NCI-H2171 (cell line): ENCODE data around the gene TFF3.
"Not testable (repeated sequence)": the region's sequence is repeated elsewhere in the genome, so short reads cannot be mapped to it uniquely, and the experiment has no call there.

Source experiments
- DNase-seq: peaks from one replicate; lab custom pipeline; 2025; lab: John Stamatoyannopoulos, UW

TFF3 gene

DNA sequence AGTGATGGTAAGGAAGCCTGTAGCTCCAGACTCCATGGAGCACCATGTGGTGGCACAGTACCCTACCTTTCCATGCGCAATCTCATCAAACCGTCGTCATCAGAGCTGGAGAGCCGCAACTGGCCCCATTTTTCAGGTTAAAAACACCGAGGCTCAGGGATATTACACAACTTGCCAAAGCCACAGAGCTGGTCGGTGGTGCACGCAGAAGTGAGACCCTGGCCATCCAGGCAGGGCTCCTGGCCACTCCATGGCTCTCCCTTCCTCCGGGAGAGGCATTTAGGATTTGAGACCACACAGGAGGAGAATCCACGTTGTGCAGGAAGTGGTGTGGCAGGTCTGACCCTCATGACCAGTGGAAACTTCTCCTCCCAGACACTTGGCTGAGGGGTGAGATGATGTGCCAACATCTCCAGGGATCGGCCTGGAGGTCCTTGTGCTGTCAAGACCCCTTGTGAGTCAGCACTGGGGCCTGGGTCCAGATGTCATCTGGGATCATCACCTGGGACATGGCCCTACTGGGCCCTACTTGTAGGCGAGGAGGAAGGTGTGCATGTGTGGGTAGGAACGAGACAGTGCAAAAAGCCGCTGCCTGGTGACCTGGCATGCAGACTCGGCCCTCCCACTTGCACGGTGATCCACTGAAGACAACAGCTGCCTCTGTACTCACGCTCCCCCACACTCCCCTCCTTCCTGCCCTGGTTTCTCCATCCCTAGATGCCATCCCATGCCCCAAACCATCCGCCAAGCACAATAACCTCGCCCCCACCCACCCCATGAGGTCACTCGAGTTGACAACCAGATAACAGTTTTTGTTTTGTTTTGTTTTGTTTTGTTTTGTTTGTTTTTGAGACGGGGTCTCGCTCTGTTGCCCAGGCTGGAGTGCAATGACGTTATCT lies 10.4 kb downstream of the TFF3 start:
- DNase-seq = no peak

DNA sequence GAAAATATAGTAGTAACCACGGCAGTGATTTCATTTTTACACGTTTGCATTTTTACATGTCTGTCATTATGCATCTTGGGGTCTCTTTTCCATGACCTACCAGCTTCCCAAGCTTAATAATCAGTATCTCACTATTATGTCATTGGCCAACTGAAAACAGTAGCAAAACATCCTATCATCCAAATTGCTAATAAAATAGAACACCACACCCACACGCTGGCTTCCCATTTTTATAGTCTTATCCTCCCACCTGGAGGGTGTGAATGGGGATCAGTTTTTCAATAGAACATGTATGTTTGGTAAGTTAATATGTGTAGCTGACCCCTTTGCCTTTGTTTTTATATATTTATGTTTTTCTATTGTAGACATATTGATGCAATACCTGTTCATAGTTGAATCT lies 11.8 kb downstream of the TFF3 start:
- no peak for DNase-seq

DNA sequence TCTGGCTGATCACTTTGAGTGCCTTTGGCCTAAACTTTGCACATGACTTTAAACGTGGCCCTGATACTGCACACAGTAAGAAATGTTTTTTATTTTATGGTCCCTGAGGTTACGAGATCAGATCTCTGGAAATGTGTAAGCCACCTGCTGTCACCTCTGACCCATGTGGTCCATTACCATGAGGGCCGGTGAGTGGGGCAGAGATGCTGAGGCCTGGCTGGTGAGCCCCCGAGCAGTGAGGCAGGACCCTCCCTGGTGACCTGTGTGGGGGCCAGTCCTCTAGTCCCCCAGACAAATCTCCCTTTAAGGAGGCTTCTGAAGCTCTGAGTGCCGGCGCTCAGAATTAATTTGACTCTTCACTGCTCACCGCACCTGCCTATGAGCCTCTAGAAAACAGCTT lies 12.4 kb downstream of the TFF3 start:
- peak; percentile 9 for DNase-seq

DNA sequence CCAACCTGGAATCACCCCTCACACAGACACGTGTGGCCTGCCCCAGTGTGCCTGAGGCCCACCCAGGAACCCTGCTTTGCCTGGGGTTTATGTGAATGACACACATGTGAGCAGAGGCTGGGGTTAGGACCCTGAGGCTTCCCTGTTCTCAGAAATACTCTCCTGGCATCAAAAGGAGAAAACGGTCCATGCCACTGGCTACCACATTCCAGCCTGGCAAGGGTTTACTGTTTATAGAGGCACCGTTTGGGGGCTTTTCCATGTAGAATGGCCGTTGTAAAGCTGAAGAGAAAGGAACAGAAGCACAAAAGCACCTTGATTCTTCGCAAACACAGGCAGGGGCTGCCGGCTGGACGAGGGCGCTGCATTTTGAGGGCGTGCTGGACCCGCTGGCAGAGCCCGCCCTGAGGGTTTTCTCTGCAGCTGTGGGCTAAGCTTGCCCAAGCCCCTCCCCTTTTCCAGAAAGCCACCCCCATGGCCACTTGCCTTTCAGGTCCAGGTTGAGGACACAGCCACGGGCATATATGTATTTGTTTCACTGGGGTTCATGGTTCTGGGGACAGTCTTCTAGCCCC lies 13.0 kb downstream of the TFF3 start:
- DNase-seq = no peak

DNA sequence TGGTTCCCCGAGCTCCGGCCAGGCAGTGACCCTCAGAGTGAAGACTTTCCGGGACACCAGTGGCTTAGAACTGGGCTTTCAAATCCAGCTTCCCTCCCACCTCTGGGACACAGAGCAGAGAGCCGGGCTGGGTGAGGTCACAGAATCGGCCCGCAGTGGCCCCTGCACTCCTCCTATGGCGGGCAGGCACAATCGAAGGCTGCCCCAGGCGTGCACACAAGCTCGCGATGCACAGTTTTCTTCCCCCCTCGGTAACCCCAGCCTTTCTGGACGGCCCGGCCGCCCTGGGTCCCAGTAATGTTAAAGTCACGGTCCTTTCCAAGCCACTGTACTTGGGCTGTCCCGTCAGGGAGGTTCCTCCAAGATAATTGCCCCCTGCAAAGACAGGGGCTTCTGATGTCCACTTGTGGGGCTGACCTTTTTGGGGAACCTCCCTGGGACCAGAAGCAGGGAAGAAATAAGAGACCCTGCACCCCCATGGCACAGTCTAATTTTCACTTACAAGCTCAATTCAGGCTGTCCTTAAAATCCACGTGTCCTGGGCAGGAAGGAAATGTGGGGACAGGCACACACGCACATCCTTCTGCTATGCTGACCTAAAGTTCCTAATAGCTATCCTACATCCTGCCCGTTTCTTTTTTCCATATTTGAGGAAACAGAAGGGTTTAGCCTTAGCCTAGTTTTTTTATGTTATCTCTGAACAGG lies 13.7 kb downstream of the TFF3 start:
- DNase-seq = no peak

DNA sequence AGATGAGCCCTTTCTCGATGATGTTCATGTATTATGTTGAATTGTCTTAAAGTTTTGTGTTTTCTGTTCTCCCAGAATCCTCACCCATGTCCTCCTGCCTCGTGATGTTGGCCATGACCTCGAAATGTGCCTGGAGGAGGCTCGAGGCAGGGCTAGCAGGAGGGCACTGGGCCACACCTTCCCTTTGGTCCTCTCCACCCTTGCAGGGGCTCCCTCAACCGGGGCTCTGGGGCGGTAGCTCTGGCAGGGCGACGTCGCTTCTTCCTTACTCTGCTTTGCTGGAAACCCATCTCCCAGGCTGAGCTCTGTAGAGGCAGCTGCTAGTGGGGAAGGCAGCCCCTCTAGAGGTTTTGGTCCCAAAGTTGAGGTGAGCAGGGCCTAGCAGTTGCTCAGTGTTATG lies 14.3 kb downstream of the TFF3 start:
- DNase-seq = no peak

DNA sequence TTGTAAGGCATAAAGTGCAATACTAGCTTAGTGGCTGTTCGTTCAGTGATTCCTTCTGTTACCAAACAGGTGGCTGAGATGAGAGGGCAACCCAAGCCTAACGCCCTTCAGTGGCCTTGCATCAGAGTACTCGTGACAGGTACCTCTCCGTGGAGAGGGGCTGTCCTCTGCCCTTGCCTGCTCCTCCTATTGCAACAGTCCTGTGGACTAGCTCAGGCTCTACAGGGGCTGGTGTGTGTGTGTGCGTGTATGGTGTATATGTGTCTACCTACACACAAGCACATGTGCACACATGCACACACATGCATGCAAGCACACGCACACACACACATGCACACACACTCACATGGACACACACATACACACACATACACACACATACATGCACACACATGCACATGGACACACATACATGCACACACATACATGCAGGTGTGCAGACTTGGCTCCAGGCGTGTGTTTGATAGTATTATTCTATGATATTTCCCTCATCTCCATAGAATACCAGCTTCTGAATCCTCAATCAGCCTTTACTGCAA lies 15.1 kb downstream of the TFF3 start:
- DNase-seq = no peak

DNA sequence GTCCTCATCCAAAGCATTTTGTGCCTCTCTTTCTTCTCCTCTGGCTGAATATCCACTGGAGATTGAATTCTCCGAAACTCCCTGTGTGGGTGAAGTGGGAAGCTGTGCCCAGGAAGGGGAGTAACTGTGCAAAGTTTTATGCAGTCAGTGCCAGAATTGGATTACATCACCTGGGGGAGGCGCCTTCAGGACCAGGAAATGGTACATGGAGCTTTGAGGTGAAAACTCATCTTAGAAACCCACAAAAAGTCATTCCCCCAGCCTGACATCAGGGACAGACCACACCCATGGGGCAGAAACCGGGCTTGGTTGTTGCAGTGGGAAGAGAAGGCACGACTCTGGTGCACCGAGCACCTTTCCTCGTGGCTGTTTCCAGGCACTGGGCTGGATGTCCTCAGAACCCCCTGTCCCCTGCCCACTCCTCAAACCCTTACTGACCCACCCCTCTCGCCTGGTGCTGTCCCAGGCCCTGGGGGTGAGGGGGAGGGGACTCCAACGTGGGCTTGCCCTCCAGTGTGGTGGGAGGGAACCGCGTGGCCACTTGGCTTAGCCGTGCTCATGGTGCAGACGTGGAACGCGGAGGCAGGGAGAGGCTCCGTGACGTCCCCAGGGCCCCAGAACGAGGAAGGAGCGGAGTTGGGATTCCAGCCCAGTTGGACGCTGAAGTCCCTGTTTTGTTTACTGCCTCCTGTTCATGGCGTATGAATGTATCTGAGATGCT lies 15.7 kb downstream of the TFF3 start:
- no peak for DNase-seq

DNA sequence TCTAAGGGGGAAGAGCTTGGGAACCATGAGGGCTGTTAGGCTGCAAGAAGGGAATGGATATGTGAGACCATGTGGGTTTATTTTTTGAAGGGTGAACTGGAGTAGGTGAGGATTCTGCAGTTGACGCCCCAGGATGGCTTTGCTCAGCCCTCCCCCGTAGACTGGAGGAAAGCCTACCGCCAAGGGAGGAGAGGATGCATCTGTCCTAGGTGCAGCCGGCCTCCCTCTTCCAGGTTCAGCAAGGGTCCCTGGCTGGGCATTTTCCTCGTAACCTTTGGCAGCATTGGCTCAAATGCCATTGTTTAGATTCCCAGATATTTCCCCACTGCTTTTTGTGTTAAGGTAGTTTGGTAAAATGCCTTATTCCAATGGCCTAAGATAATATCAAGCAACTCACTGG lies 16.6 kb downstream of the TFF3 start:
- DNase-seq = no peak

DNA sequence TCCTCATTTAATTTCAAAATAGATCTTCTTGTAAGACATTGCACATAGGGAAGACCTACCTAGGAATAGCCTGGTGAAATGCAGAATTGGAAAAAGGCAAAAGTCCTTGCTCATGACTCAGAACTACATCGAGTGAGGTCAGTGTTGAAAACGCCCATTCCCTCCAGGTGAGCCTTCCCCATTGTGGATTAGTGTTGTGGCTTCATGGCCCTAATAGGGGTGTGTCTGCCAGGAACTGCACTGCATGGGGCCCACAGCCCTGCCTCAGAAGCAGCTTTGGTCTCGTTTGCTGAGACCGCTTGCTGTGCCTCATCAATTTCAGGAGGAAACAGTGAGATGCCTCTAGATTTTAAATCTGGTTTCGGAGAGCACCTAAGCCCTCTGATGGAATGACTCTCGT lies 17.0 kb downstream of the TFF3 start:
- no peak for DNase-seq

DNA sequence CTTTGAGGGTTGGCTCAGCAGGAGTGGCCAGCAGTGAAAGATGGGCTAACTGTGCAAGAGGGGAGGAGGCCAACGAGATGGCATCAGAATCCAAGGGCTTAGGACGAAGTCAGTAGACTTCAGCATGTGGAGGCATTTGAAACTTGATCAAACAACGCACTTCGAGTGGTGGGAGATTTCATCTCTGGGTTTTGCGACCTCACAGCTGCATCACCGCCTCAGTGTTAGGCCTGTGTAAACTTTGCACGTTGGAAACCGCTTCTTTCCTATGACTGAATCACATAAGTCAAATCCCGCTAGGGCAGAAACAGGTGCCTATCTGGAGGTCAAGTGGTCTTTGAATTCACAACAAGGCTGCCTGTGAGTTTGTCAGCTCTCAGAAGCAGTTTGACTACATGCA lies 17.8 kb downstream of the TFF3 start:
- DNase-seq = no peak

DNA sequence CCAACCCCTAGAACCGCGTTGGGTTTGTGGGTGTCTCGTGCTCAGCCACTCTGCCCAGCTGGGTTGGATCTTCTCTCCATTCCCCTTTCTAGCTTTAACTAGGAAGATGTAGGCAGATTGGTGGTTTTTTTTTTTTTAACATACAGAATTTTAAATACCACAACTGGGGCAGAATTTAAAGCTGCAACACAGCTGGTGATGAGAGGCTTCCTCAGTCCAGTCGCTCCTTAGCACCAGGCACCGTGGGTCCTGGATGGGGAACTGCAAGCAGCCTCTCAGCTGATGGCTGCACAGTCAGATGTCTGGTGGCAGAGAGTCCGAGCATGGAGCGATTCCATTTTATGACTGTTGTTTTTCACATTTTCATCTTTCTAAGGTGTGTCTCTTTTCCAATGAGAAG lies 18.7 kb downstream of the TFF3 start:
- DNase-seq = no peak

DNA sequence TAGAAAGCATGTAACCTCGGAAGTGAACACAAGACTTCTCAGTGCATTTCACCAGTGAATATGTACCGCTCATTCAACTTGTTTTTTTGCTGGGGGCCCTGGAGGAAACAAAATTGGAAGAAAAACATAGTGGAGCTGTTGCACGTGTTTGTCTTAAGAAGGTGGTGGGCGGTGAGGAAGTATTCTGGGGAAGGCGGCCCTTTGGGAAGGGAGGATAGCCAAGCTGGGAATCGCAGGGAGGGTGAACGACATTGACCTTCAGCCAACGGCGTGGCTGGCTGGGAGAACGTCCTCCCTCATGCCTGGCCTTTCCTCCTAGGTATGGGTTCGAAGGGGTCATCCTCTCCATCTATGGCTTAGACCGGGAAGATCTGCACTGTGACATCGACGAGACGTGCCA lies 19.4 kb downstream of the TFF3 start:
- no peak for DNase-seq

DNA sequence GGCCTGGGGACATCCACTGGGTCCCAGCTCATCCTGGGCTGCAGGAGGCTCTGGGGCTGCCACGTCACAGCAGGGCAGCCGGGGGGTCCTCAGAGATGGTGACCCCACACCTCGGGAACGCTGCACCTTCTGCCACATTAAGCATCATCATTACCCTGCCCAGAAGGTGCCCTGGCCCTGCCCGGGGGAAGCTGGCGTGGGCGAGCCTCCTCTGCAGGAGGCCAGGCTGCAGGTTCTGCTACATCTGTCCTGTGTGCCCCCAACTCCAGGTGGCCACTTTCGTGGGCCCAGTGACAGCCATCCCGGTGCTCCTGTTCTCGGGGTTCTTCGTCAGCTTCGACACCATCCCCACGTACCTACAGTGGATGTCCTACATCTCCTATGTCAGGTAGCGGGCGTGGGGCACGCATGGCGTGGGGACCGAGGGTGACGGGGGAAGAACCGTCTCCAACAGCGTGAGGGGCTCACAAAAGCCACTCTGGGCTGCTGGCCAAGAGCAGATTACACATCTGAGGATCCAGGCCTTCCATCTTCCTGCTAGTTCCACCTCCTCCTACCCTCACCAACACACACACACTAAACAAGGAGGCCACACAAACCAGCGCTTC lies 20.8 kb downstream of the TFF3 start:
- no peak for DNase-seq

DNA sequence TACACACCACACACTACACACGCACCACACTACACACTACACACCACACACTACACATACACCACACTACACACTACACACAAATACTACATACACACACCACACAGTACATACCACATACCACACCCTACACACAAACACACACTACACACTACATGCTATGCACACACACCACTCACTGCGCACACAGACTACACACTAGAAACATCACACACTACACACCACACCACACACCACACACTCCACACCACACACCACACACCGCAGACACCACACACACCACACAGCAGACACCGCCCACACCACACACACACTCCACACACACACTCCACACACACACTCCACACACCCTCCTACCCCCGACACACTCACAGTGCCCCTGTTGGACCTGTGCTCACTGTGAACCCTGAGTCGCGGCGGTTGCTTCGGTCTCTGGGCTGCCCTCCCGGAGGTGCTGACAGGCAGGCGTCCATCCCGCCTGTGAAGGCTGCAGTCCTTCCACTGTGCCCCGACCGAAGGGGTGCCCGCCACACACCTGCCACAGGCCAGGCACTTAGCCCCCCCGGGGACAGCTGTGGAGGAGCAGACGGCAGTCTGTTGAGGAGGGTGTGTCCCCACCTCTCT lies 21.4 kb downstream of the TFF3 start:
- DNase-seq = no peak

DNA sequence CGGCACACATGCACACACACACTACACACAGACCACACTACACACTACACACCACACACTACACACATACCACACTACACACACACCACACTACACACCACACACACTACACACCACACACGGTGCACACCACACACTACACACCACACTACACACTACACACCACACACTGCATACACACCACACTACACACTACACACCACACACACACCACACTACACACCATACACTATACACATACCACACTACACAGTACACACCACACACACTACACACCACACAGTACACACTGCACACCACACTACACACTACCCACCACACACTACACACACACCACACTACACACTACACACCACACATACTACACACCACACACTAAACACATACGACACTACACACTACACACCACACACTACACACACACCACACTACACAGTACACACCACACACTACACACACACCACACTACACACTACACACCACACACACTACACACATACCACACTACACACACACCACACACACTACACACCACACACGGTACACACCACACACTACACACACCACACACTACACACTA lies 22.6 kb downstream of the TFF3 start:
- DNase-seq = not testable (repeated sequence)

DNA sequence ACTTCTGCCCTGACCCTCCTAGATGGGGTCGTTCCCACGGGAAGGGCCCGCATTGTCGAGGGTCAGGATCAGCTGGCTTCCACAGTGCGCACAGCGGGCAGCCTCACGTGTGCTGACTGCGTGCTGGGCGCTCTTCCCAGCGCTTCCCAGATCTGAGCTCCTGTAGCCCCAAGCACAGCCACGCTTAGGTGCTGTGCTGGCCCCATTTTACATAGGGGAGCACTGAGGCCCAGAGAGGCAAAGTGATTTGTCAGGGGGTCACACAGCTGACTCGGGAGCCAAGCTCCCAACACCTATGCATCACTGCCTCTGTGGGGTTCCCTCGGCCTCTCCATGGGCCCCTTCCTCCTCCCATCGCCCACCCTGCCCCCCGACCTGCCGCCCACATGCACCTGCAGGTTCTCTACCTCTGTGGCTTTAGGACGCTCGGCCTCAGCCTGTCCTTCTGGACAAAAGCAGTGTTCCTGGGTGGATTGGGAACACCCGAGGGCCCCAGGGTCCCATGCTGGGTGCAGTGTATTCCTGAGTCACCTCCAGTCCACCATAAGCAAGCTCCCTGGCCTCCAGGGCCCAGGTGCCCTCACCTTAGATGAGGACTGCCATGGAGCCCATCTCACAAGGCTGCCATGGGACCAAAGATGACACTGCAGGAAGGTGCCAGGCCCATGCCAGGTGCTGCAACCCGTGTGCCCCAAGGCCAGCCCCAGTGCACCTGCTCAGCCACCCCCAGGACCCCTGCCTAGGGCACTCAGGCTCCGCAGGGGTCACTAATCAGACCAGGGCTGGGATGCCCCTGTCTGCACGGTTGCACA lies 23.3 kb downstream of the TFF3 start:
- DNase-seq = no peak

DNA sequence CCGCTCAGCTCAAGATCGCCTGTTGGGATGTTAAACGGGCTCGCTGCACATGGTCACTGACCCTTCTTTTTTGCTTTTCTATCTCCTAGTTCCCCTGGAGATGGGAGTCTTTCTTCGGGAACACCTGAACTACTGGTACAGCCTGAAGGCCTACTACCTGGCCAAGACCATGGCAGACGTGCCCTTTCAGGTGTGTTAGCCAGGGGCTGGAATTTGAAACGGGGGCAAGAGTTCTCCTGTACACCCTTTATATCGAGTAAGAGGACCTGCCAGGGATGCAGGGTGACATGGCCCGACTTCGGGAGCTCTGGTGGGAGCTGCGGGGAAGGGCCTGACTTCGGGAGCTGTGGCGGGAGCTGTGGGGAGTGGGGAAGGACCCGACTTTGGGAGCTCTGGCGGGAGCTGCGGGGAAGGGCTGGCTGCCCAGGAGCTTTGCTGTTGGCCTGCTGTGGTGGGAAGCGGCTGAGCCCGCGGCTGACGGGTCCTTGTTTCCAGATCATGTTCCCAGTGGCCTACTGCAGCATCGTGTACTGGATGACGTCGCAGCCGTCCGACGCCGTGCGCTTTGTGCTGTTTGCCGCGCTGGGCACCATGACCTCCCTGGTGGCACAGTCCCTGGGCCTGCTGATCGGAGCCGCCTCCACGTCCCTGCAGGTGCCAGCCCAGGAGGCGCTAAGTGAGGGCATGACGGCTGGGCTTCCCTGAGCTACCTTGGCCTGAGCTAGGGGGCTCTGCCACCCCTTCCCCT lies 24.0 kb downstream of the TFF3 start:
- no peak for DNase-seq

DNA sequence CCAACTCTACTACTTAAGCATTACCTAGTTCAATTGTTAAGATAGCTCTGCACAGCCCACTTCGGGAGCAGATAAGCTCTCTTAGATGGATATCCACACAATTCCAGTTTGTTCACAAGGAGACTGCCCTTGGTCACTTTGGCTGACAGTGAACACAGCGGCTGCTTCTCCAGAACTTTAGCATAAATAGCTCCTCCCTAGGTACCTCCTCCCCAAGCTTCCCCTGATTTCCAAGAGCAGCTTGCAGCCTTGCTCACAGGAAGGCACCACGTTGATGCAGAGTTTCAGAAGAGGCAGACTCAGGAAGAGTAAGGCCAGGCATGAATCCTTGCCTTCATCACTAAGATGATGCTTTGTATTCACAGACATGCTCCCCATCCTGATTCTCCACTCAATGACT lies 24.7 kb downstream of the TFF3 start:
- no peak for DNase-seq
